GM23338 (cell line): Measurements from ENCODE around the gene CYP2J2. TPM values are rescaled to one million over a fixed set of nuclear protein-coding genes. Genes with fewer than 3 reads are reported as not detected.

Experiments
- ATAC-seq: fragments of 200-7000 bp; cut with Tn5 transposase; 3 replicates; pipeline ENCODE4 v1.9.1; 2020
- DNase-seq: peaks from one replicate; pipeline ENCODE4 v3.0.0-alpha.2; 2015; ENCODE audit warnings: low spot score
- H2AFZ ChIP-seq: fragments of 200-600 bp; sonication (generic); 2 replicates; pipeline ENCODE4 v1.8.0; 2016; ENCODE audit warnings: antibody characterized with exemption, mild to moderate bottlenecking, moderate library complexity
- H3F3A ChIP-seq: fragments of 200-600 bp; sonication (generic); replicated peaks from 2 replicates; pipeline ENCODE4 v1.8.0; 2017; ENCODE audit warnings: antibody characterized with exemption, mixed run types, low read depth
- H3K27ac ChIP-seq: fragments of 200-600 bp; sonication (generic); 2 replicates; pipeline ENCODE4 v1.6.1; 2016; ENCODE audit warnings: low read depth
- H3K27me3 ChIP-seq: fragments of 200-600 bp; sonication (generic); 2 replicates; pipeline ENCODE4 v1.8.0; 2016; ENCODE audit warnings: mild to moderate bottlenecking, mixed run types, moderate library complexity; ENCODE audit not compliant: insufficient read depth
- H3K36me3 ChIP-seq: fragments of 200-600 bp; sonication (generic); 2 replicates; pipeline ENCODE4 v1.8.0; 2016; ENCODE audit warnings: mild to moderate bottlenecking; ENCODE audit not compliant: insufficient read depth
- H3K4me1 ChIP-seq: fragments of 200-600 bp; sonication (generic); 2 replicates; pipeline ENCODE4 v1.8.0; 2016; ENCODE audit warnings: mild to moderate bottlenecking, moderate library complexity; ENCODE audit not compliant: insufficient read depth
- H3K4me2 ChIP-seq: fragments of 200-600 bp; sonication (generic); 2 replicates; pipeline ENCODE4 v1.7.1; 2017; ENCODE audit warnings: mixed run types
- H3K4me3 ChIP-seq: fragments of 200-600 bp; sonication (generic); 2 replicates; pipeline ENCODE4 v1.6.1; 2016; ENCODE audit warnings: mixed run types
- H3K79me2 ChIP-seq: fragments of 200-600 bp; sonication (generic); replicated peaks from 2 replicates; pipeline ENCODE4 v1.8.0; 2017; ENCODE audit warnings: mild to moderate bottlenecking; ENCODE audit not compliant: insufficient read depth
- H3K9me2 ChIP-seq: fragments of 200-600 bp; sonication (generic); 2 replicates; pipeline ENCODE4 v1.8.0; 2017; ENCODE audit not compliant: insufficient read depth
- H4K20me1 ChIP-seq: fragments of 200-600 bp; sonication (generic); replicated peaks from 2 replicates; pipeline ENCODE4 v1.8.0; 2017; ENCODE audit warnings: mild to moderate bottlenecking; ENCODE audit not compliant: insufficient read depth
- H3K27ac Mint-ChIP-seq: 2 replicates; pipeline ENCODE4 v1.8.0; 2020; ENCODE audit warnings: inconsistent platforms, mild to moderate bottlenecking, moderate library complexity, mixed read lengths
- H3K27me3 Mint-ChIP-seq: 3 replicates; pipeline ENCODE4 v1.8.0; 2022; ENCODE audit warnings: low read depth, mild to moderate bottlenecking, moderate library complexity, mixed read lengths, inconsistent platforms; ENCODE audit not compliant: insufficient read depth, poor library complexity
- H3K36me3 Mint-ChIP-seq: 3 replicates; pipeline ENCODE4 v1.8.0; 2021; ENCODE audit warnings: low read depth, mild to moderate bottlenecking, inconsistent platforms, moderate library complexity, mixed read lengths
- H3K4me1 Mint-ChIP-seq: 3 replicates; pipeline ENCODE4 v1.8.0; 2020; ENCODE audit warnings: mild to moderate bottlenecking, inconsistent platforms, mixed read lengths
- H3K4me3 Mint-ChIP-seq: 3 replicates; pipeline ENCODE4 v1.8.0; 2021; ENCODE audit warnings: moderate library complexity, mild to moderate bottlenecking, inconsistent platforms, mixed read lengths
- H3K9me3 Mint-ChIP-seq: 3 replicates; pipeline ENCODE4 v1.8.0; 2020; ENCODE audit warnings: moderate library complexity, mild to moderate bottlenecking, inconsistent platforms, mixed read lengths
- STAT1 ChIP-seq: IDR thresholded peaks from one replicate; pipeline ENCODE4 v1.6.1; 2016; ENCODE audit warnings: antibody characterized with exemption; ENCODE audit not compliant: unreplicated experiment
- ZNF114 ChIP-seq: fragments of 250-450 bp; sonication (Bioruptor Pico); IDR thresholded peaks from 2 replicates; pipeline ENCODE4 v1.5.0; 2020; ENCODE audit warnings: mild to moderate bottlenecking, moderate library complexity
- ZNF331 ChIP-seq: fragments of 250-450 bp; sonication (Bioruptor Pico); IDR thresholded peaks from 2 replicates; pipeline ENCODE4 v1.5.0; 2020; ENCODE audit warnings: low read depth, mild to moderate bottlenecking, moderate library complexity
- polyA plus RNA-seq: library from polyadenylated mRNA; unstranded; fragments of >200 nt; fragmentation: Nextera tagmentation; extraction: Ambion mirVana; gene quantifications from 2 replicates; pipeline ENCODE4 v1.2.1, GENCODE V29; 2016
- total RNA-seq: library from RNA; depleted of rRNA; stranded (reverse); fragments of >200 nt; shearing (Covaris generic); gene quantifications from 2 replicates; pipeline ENCODE4 v1.2.3, GENCODE V29; 2014
- TF ChIP-seq, protein P1 (sequence below): IDR thresholded peaks from one replicate; pipeline ENCODE4 v1.6.1; 2018; ENCODE audit warnings: antibody characterized with exemption; ENCODE audit not compliant: unreplicated experiment
- TF ChIP-seq, protein P2 (sequence below): IDR thresholded peaks from 2 replicates; pipeline ENCODE4 v1.6.1; 2016; ENCODE audit warnings: antibody characterized with exemption
- TF ChIP-seq, protein P3 (sequence below), 2 experiments: fragments of 200-600 bp in 1 of 2; sonication (generic) in 1 of 2; conservative IDR thresholded peaks; 2 replicates each; pipeline versions ENCODE4 v1.5.1 to v1.6.1; 2016 to 2017; ENCODE audit warnings: antibody characterized with exemption in 2 of 2, low read depth in 2 of 2, mild to moderate bottlenecking in 2 of 2, moderate library complexity in 1 of 2

The CYP2J2 gene
- total and polyA plus RNA-seq, 2 experiments from 2014 or later, result 1.4 to 1.5 TPM

DNA sequence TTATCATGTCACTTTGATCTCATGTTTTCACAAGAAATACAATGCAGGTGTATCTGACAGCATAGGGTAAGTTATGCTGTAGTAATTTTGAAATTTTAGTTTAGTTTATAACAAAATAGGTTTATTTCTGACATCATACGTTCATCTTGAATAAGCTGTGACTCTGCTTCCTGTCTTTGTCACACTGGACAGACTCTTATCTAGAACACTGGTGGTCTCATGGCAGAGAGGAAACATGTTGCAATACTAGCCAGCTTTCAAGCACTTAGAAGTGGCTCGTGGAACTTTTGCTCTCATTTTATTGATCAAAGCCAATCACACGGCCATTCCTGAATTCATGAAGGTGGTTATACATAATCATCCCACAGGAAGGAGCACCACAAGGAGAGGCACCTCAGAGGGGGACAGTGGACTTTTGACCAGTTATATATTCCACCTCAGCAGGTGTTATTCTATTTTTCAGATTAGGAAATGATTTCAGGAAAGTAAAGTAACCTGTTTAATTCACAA is 46.5 kb downstream of the CYP2J2 start:
- no peak for DNase-seq

DNA sequence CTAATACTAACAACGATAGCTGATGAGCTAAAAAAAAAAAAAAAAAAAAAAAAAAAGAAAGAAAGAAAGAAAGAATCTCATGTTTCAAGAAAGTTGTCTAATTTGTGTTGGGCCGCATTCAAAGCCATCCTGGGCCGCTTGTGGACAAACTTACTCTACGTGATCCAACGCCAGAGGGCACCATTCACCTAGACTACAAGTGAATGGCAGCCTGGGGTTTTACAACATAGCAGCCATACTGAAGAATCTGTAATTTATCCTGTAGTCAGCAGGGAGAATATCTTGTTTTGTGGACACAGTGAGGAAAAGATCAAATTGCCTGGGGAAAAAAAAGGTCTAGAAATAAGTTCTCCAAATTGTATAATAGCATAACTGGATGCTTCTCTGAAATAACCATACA is 47.0 kb downstream of the CYP2J2 start:
- H3K4me3 ChIP-seq, result no peak overlapping the region

More for the DNA sequence above, 46.5 kb downstream of the CYP2J2 start:
- Histone ChIP-seq H3F3A (no peaks in the 10 kb centered on the region), H3K4me3 (no peak overlapping the region), H2AFZ (no peak overlapping the region), H3K4me2 (no peak overlapping the region), H3K79me2 (no peaks in the 10 kb centered on the region), H3K27me3 (no peaks in the 10 kb centered on the region), H3K27ac (no peak overlapping the region), H4K20me1 (no peaks in the 10 kb centered on the region), H3K9me2 (no peaks in the 10 kb centered on the region), H3K4me1 (no peaks in the 10 kb centered on the region), H3K36me3 (no peaks in the 10 kb centered on the region)
- Mint-ChIP-seq H3K27ac (no peak overlapping the region), H3K36me3 (no peaks in the 10 kb centered on the region), H3K4me1 (peaks cover 5% of the 10 kb centered on the region; the same call in 1 of the 3 replicates), H3K4me3 (no peak overlapping the region), H3K9me3 (no peaks in the 10 kb centered on the region), H3K27me3 (peaks cover 5% of the 10 kb centered on the region)
- no peak for ATAC-seq
- TF ChIP-seq, protein P1, sequence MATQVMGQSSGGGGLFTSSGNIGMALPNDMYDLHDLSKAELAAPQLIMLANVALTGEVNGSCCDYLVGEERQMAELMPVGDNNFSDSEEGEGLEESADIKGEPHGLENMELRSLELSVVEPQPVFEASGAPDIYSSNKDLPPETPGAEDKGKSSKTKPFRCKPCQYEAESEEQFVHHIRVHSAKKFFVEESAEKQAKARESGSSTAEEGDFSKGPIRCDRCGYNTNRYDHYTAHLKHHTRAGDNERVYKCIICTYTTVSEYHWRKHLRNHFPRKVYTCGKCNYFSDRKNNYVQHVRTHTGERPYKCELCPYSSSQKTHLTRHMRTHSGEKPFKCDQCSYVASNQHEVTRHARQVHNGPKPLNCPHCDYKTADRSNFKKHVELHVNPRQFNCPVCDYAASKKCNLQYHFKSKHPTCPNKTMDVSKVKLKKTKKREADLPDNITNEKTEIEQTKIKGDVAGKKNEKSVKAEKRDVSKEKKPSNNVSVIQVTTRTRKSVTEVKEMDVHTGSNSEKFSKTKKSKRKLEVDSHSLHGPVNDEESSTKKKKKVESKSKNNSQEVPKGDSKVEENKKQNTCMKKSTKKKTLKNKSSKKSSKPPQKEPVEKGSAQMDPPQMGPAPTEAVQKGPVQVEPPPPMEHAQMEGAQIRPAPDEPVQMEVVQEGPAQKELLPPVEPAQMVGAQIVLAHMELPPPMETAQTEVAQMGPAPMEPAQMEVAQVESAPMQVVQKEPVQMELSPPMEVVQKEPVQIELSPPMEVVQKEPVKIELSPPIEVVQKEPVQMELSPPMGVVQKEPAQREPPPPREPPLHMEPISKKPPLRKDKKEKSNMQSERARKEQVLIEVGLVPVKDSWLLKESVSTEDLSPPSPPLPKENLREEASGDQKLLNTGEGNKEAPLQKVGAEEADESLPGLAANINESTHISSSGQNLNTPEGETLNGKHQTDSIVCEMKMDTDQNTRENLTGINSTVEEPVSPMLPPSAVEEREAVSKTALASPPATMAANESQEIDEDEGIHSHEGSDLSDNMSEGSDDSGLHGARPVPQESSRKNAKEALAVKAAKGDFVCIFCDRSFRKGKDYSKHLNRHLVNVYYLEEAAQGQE, result no peak

More for the DNA sequence above, 47.0 kb downstream of the CYP2J2 start:
- Histone ChIP-seq H3K4me2 (no peak overlapping the region), H3F3A (no peaks in the 10 kb centered on the region), H2AFZ (no peak overlapping the region), H3K9me2 (no peaks in the 10 kb centered on the region), H3K36me3 (no peaks in the 10 kb centered on the region), H3K4me1 (no peaks in the 10 kb centered on the region), H3K79me2 (no peaks in the 10 kb centered on the region), H3K27ac (no peak overlapping the region), H4K20me1 (no peaks in the 10 kb centered on the region), H3K27me3 (no peaks in the 10 kb centered on the region)
- peaks cover 5% of the 10 kb centered on the region; the same call in 1 of the 3 replicates for H3K4me1 Mint-ChIP-seq
- H3K27me3 Mint-ChIP-seq, result peaks cover 5% of the 10 kb centered on the region
- no peak overlapping the region for H3K4me3 Mint-ChIP-seq
- TF ChIP-seq, protein P2, sequence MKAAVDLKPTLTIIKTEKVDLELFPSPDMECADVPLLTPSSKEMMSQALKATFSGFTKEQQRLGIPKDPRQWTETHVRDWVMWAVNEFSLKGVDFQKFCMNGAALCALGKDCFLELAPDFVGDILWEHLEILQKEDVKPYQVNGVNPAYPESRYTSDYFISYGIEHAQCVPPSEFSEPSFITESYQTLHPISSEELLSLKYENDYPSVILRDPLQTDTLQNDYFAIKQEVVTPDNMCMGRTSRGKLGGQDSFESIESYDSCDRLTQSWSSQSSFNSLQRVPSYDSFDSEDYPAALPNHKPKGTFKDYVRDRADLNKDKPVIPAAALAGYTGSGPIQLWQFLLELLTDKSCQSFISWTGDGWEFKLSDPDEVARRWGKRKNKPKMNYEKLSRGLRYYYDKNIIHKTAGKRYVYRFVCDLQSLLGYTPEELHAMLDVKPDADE, result no peak
- TF ChIP-seq STAT1 (no peak), ZNF331 (CRISPR knock-in tag) (no peak), ZNF114 (CRISPR knock-in tag) (no peak)
- TF ChIP-seq, protein P3, sequence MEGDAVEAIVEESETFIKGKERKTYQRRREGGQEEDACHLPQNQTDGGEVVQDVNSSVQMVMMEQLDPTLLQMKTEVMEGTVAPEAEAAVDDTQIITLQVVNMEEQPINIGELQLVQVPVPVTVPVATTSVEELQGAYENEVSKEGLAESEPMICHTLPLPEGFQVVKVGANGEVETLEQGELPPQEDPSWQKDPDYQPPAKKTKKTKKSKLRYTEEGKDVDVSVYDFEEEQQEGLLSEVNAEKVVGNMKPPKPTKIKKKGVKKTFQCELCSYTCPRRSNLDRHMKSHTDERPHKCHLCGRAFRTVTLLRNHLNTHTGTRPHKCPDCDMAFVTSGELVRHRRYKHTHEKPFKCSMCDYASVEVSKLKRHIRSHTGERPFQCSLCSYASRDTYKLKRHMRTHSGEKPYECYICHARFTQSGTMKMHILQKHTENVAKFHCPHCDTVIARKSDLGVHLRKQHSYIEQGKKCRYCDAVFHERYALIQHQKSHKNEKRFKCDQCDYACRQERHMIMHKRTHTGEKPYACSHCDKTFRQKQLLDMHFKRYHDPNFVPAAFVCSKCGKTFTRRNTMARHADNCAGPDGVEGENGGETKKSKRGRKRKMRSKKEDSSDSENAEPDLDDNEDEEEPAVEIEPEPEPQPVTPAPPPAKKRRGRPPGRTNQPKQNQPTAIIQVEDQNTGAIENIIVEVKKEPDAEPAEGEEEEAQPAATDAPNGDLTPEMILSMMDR (conservative IDR thresholded peaks at IDR 0.05; ENCODE audit: low read depth in 2 of 2), result peak; percentile 78 to 89
- no peak overlapping the region for H3K27ac Mint-ChIP-seq
- no peaks in the 10 kb centered on the region for H3K36me3 Mint-ChIP-seq
- ATAC-seq (peak; percentile 97), DNase-seq (peak; percentile 89)
- H3K9me3 Mint-ChIP-seq, result no peaks in the 10 kb centered on the region
